ENCODE data around the gene STXBP3.

Gene STXBP3

DNA sequence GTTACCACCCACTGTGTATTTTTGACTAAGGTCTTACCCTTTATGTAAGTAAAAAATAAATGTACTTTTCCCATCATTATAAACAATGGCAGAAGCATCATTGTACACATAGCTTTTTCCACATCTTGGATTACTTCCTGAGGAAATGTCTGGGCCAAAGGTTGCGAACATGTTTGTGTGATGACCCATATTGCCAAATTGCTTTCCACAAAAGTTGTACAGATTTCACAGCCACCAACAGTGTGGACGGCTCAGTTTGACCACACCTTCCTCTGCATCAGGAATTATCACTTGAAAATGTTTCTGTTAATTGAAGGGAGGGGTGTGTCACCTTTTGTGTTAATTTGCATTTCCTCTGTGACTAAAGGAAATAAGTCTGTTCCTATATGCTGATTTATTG lies 84.8 kb downstream of the STXBP3 start:
- in situ Hi-C loops (cut with MboI; ENCODE audit: low pct_unique_long_range_greater_than_20kb, low sequenced_read_pairs, unreplicated experiment) = no loop called here
- no peak for TF ChIP-seq CTCF (IDR thresholded peaks at IDR 0.05; ENCODE audit: extremely low read depth, insufficient read depth, missing control alignments)
- no peak for DNase-seq (ENCODE audit: low spot score)

- DNase-seq (ENCODE audit: low spot score) = no peak
- in situ Hi-C loops (cut with MboI; ENCODE audit: low pct_unique_long_range_greater_than_20kb, low sequenced_read_pairs, unreplicated experiment) = no loop called here
- no peak for TF ChIP-seq CTCF (IDR thresholded peaks at IDR 0.05; ENCODE audit: extremely low read depth, insufficient read depth, missing control alignments)
Observed at GRCh38 chr1:108832929-108833328, 86.5 kb downstream of the STXBP3 start.

GRCh38 chr1:108841703-108842102 lies 95.2 kb downstream of the STXBP3 start:
- no peak for DNase-seq (ENCODE audit: low spot score)
- in situ Hi-C loops (cut with MboI; ENCODE audit: low pct_unique_long_range_greater_than_20kb, low sequenced_read_pairs, unreplicated experiment) = no loop called here
- no peak for TF ChIP-seq CTCF (IDR thresholded peaks at IDR 0.05; ENCODE audit: extremely low read depth, insufficient read depth, missing control alignments)

DNA sequence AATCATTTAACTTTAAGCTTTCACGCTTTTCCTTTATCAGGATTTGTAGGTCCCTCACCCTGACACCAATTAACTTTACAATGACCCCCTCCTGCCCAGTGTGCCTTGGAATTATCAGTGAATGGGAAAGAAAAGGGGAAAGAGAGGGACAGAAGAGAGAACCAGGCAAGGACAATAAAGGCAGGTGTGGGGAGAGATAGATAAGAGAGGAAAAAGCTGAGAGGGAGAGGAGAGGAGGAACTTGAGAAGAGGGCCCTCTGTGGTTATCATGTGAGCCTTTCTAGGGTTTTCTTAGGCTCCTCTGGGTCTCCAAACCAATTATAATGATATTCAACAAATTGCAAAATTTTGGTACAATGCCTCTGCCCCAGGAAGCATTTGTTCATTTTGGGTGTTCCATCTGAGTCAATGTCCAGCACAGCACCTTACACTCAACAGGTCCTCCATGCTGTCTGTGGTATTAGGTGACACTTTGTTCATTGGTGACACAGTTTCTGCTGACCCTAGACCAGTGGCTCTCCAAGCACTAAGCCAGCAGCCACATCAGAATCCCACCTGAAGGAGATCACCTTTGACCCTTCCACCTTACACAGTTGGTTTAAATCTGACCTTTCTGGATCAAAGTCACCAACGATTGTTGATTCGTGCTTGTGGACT lies 96.2 kb downstream of the STXBP3 start:
- no peak for DNase-seq (ENCODE audit: low spot score)
- in situ Hi-C loops (cut with MboI; ENCODE audit: low pct_unique_long_range_greater_than_20kb, low sequenced_read_pairs, unreplicated experiment) = no loop called here
- no peak for TF ChIP-seq CTCF (IDR thresholded peaks at IDR 0.05; ENCODE audit: extremely low read depth, insufficient read depth, missing control alignments)

DNA sequence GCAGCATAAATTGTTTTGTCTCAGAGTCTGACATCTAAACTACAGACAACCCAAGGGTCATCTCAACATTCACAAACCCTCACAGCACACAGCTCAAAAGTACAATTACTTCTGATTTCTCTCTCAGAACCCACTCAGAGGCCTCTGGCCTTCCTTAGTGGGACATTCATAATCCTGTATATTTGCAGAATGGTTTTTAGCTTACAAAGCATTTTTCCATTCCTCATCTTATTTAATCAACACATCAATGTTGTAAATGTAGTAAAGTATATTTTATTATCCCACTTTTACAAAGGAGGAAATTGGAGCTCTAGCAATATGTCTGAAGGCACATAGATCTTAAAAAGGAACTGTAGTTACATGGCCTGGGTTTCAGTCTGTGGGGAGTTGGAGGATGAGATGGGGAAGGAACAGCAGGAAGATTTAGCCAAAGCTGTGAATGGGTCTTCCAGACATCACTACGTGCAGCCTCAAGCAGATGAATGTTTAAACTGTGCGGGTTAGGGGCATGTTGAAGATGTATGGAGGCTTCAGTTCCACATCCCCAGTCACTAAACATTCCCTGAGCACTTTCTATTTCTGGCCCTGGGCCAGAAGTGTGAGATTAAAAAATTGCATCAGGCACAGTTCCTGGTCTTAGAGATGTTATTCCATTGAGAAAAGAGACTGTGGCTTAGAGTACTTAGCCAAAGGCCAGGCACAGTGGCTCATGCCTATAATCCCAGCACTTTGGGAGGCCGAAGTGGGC lies 97.1 kb downstream of the STXBP3 start:
- no peak for TF ChIP-seq CTCF (IDR thresholded peaks at IDR 0.05; ENCODE audit: extremely low read depth, insufficient read depth, missing control alignments)
- DNase-seq (ENCODE audit: low spot score) = no peak
- in situ Hi-C loops (cut with MboI; ENCODE audit: low pct_unique_long_range_greater_than_20kb, low sequenced_read_pairs, unreplicated experiment) = no loop called here

DNA sequence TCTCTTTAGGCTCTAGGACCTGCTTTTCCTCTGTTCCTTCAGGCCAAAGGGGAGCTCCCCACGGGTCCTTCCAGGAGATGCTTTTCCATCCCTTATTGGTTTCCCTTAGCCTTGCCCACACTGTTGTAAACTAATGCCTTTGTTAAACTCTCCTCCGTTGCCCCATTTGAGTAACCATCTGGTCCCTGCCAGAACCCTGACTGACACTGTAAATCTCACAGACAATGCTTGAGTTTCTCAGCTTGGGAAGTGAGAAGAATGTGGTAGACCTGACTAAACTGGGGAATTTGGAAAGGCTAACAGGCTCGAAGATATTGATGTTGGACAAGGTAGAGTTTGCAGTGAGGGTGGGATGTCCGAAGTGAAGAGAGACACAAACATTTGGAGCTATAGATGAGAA lies 99.0 kb downstream of the STXBP3 start:
- in situ Hi-C loops (cut with MboI; ENCODE audit: low pct_unique_long_range_greater_than_20kb, low sequenced_read_pairs, unreplicated experiment) = no loop called here
- TF ChIP-seq CTCF (IDR thresholded peaks at IDR 0.05; ENCODE audit: extremely low read depth, insufficient read depth, missing control alignments) = no peak
- DNase-seq (ENCODE audit: low spot score) = no peak
